Measurements from ENCODE around the gene CERS5.

DNA sequence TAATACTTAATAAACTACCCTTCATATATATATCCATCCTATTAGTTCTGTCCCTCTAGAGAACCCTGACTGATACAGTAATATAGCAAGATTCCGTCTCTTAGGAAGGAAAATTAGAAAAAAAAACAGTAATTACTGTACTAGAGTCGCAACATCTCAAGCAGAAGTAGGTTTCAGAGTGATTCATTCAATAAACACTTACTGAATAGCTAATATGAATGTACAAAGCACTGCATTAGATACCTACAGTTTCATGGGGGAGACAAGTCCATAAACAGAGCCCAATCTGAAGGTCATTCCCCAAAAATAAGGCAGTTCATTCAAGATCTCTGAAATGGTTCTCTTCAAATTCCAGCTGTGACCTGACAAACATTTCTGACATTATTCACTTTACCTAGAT is 9.9 kb downstream of the CERS5 start:
- TF ChIP-seq POLR2AphosphoS5 (IDR thresholded peaks at IDR 0.05; ENCODE audit: borderline replicate concordance, low read depth, low read length) (no peak), EZH2 (IDR thresholded peaks at IDR 0.05) (no peak), FOXP2 (optimal IDR thresholded peaks at IDR 0.05; ENCODE audit: control extremely low read depth, extremely low read length, insufficient read depth) (no peak)

All from SK-N-MC (cell line).